Trophoblast cell (in vitro differentiated cells and primary cell): Measurements from ENCODE around the gene CCR7.
"Not testable (repeated sequence)": the region's sequence is repeated elsewhere in the genome, so short reads cannot be mapped to it uniquely, and the experiment has no call there.

ENCODE experiments used
- DNase-seq, 2 donors: peaks; one replicate each; pipeline ENCODE4 v3.0.0-alpha.2; 2016
- H2AFZ ChIP-seq: 2 replicates; pipeline ENCODE4 v1.6.1; 2013; ENCODE audit warnings: low read length, moderate library complexity, mild to moderate bottlenecking; ENCODE audit not compliant: insufficient read depth, poor library complexity
- H2AK5ac ChIP-seq: 2 replicates; pipeline ENCODE4 v1.6.1; 2013; ENCODE audit warnings: mild to moderate bottlenecking, low read length
- H2BK120ac ChIP-seq: 2 replicates; pipeline ENCODE4 v1.6.1; 2013; ENCODE audit warnings: low read length, mild to moderate bottlenecking, moderate library complexity; ENCODE audit not compliant: insufficient read depth, poor library complexity
- H2BK12ac ChIP-seq: 2 replicates; pipeline ENCODE4 v1.6.1; 2013; ENCODE audit warnings: mild to moderate bottlenecking, low read length, moderate library complexity
- H2BK5ac ChIP-seq: 2 replicates; pipeline ENCODE4 v1.6.1; 2013; ENCODE audit warnings: low read length, low read depth, moderate library complexity, mild to moderate bottlenecking; ENCODE audit not compliant: poor library complexity
- H3K14ac ChIP-seq: 2 replicates; pipeline ENCODE4 v1.6.1; 2013; ENCODE audit warnings: mild to moderate bottlenecking, low read length
- H3K18ac ChIP-seq: 2 replicates; pipeline ENCODE4 v1.6.1; 2013; ENCODE audit warnings: mild to moderate bottlenecking, low read length
- H3K23ac ChIP-seq: 2 replicates; pipeline ENCODE4 v1.6.1; 2013; ENCODE audit warnings: low read length
- H3K27ac ChIP-seq: 2 replicates; pipeline ENCODE4 v1.5.1; 2013; ENCODE audit warnings: low read depth, mild to moderate bottlenecking, inconsistent platforms, low read length, moderate library complexity
- H3K27me3 ChIP-seq: 2 replicates; pipeline ENCODE4 v1.6.1; 2013; ENCODE audit warnings: inconsistent platforms, mild to moderate bottlenecking, low read length, moderate library complexity; ENCODE audit not compliant: insufficient read depth
- H3K36me3 ChIP-seq, 2 experiments: 1 replicate in 1 of 2; 2 replicates in 1 of 2; pipeline ENCODE4 v1.6.1; 2013; ENCODE audit warnings: low read length in 2 of 2, mild to moderate bottlenecking in 2 of 2, moderate library complexity in 1 of 2; ENCODE audit not compliant: insufficient read depth in 2 of 2, control insufficient read depth in 1 of 2
- H3K4ac ChIP-seq: 2 replicates; pipeline ENCODE4 v1.6.1; 2013; ENCODE audit warnings: low read depth, mild to moderate bottlenecking, low read length, moderate library complexity
- H3K4me1 ChIP-seq, 2 experiments: 1 replicate in 1 of 2; 2 replicates in 1 of 2; pipeline ENCODE4 v1.6.1; 2013; ENCODE audit warnings: low read length in 2 of 2, mild to moderate bottlenecking in 2 of 2, moderate library complexity in 1 of 2; ENCODE audit not compliant: insufficient read depth in 2 of 2, control insufficient read depth in 1 of 2
- H3K4me2 ChIP-seq: 2 replicates; pipeline ENCODE4 v1.6.1; 2013; ENCODE audit warnings: inconsistent platforms, mild to moderate bottlenecking, low read length, moderate library complexity
- H3K4me3 ChIP-seq: 2 replicates; pipeline ENCODE4 v1.5.1; 2013; ENCODE audit warnings: mild to moderate bottlenecking, low read depth, low read length, inconsistent platforms
- H3K79me1 ChIP-seq: one replicate; pipeline ENCODE4 v1.6.1; 2013; ENCODE audit warnings: low read length
- H3K79me2 ChIP-seq: 2 replicates; pipeline ENCODE4 v1.6.1; 2013; ENCODE audit warnings: low read length, mild to moderate bottlenecking; ENCODE audit not compliant: control insufficient read depth, insufficient read depth, poor library complexity
- H3K9ac ChIP-seq: 2 replicates; pipeline ENCODE4 v1.6.1; 2013; ENCODE audit warnings: mild to moderate bottlenecking, low read length
- H3K9me3 ChIP-seq: 2 replicates; pipeline ENCODE4 v1.6.1; 2013; ENCODE audit warnings: low read depth, mild to moderate bottlenecking, control low read depth, inconsistent platforms, low read length; ENCODE audit not compliant: insufficient read depth
- H4K12ac ChIP-seq: 2 replicates; pipeline ENCODE4 v1.6.1; 2013; ENCODE audit warnings: low read depth, mild to moderate bottlenecking, low read length, moderate library complexity
- H4K8ac ChIP-seq: 2 replicates; pipeline ENCODE4 v1.6.1; 2013; ENCODE audit warnings: low read depth, mild to moderate bottlenecking, low read length, moderate library complexity
- H4K91ac ChIP-seq: one replicate; pipeline ENCODE4 v1.6.1; 2013; ENCODE audit warnings: low read depth, mild to moderate bottlenecking, low read length, moderate library complexity
- WGBS: extraction: QIAGEN DNeasy Blood & Tissue Kit; methylation state at CpG from one replicate; pipeline ENCODE4 v1.1.7; 2013; ENCODE audit warnings: missing lambda C conversion rate; ENCODE audit not compliant: insufficient read length, insufficient coverage; ENCODE audit errors: extremely low coverage; 5-methylcytosine and 5-hydroxymethylcytosine counted together

The CCR7 gene

GRCh38 chr17:40588552-40588951 lies 23.3 kb upstream of the CCR7 start:
- peaks cover 2 to 4% of the 10 kb centered on the region in 2 experiments for H3K4me1 ChIP-seq
- H2AFZ ChIP-seq, result no peak overlapping the region
- no peaks in the 10 kb centered on the region for H3K27me3 ChIP-seq
- H3K18ac ChIP-seq, result no peak overlapping the region
- H3K23ac ChIP-seq, result no peak overlapping the region
- H3K14ac ChIP-seq, result no peak overlapping the region
- H3K4me2 ChIP-seq, result no peak overlapping the region
- H2BK5ac ChIP-seq, result no peak overlapping the region
- H3K79me1 ChIP-seq, result no peaks in the 10 kb centered on the region
- no peak for DNase-seq
- H3K27ac ChIP-seq, result no peak overlapping the region
- H3K4ac ChIP-seq, result no peak overlapping the region
- no peaks in the 10 kb centered on the region for H3K36me3 ChIP-seq
- no peak overlapping the region for H2AK5ac ChIP-seq
- H4K91ac ChIP-seq, result no peak overlapping the region
- no peak overlapping the region for H4K12ac ChIP-seq
- no peaks in the 10 kb centered on the region for H3K79me2 ChIP-seq
- H3K4me3 ChIP-seq, result no peak overlapping the region
- H3K9me3 ChIP-seq, result no peaks in the 10 kb centered on the region
- WGBS, result no CpG with 5 or more reads among the region's 2 CpGs
- no peak overlapping the region for H2BK12ac ChIP-seq
- H2BK120ac ChIP-seq, result no peak overlapping the region
- H4K8ac ChIP-seq, result no peak overlapping the region
- H3K9ac ChIP-seq, result no peak overlapping the region

- not testable (repeated sequence) for H2BK12ac ChIP-seq, H3K4me2 ChIP-seq, H3K23ac ChIP-seq, H3K18ac ChIP-seq, H3K4me1 ChIP-seq, H4K91ac ChIP-seq, H3K14ac ChIP-seq, H3K27me3 ChIP-seq, H4K12ac ChIP-seq, H2BK5ac ChIP-seq, H2AFZ ChIP-seq, H3K79me1 ChIP-seq, H3K9me3 ChIP-seq, H3K36me3 ChIP-seq, H3K79me2 ChIP-seq, H3K27ac ChIP-seq, H3K9ac ChIP-seq, H4K8ac ChIP-seq, DNase-seq, H2BK120ac ChIP-seq, H3K4me3 ChIP-seq, H3K4ac ChIP-seq, H2AK5ac ChIP-seq
- no CpG with 5 or more reads among the region's 3 CpGs for WGBS
Observed at GRCh38 chr17:40586264-40586663, 21.0 kb upstream of the CCR7 start.

GRCh38 chr17:40584950-40585349 lies 19.7 kb upstream of the CCR7 start:
- not testable (repeated sequence) for H3K79me1 ChIP-seq, H3K4ac ChIP-seq, H2BK5ac ChIP-seq

GRCh38 chr17:40582328-40582901 lies 17.1 kb upstream of the CCR7 start:
- no peak overlapping the region for H3K14ac ChIP-seq
- peaks cover 5% of the 10 kb centered on the region for H3K9me3 ChIP-seq
- no peak overlapping the region for H3K23ac ChIP-seq
- no CpG with 5 or more reads among the region's 11 CpGs for WGBS
- H3K4me1 ChIP-seq, result no peaks in the 10 kb centered on the region
- DNase-seq, result no peak
- no peaks in the 10 kb centered on the region for H3K27me3 ChIP-seq
- H2BK5ac ChIP-seq, result no peak overlapping the region
- no peak overlapping the region for H2BK120ac ChIP-seq
- no peaks in the 10 kb centered on the region for H3K79me2 ChIP-seq
- no peak overlapping the region for H3K18ac ChIP-seq
- no peak overlapping the region for H2BK12ac ChIP-seq
- no peak overlapping the region for H3K27ac ChIP-seq
- H2AK5ac ChIP-seq, result no peak overlapping the region
- H3K4ac ChIP-seq, result no peak overlapping the region
- no peak overlapping the region for H2AFZ ChIP-seq
- no peak overlapping the region for H3K9ac ChIP-seq
- H4K8ac ChIP-seq, result no peak overlapping the region
- H3K4me2 ChIP-seq, result no peak overlapping the region
- H3K4me3 ChIP-seq, result no peak overlapping the region
- H4K91ac ChIP-seq, result no peak overlapping the region
- H3K79me1 ChIP-seq, result no peaks in the 10 kb centered on the region
- H3K36me3 ChIP-seq, result no peaks in the 10 kb centered on the region
- H4K12ac ChIP-seq, result no peak overlapping the region

More at GRCh38 chr17:40584950-40585349, 19.7 kb upstream of the CCR7 start:
- DNase-seq, H3K9me3 ChIP-seq, H4K8ac ChIP-seq, H3K18ac ChIP-seq, H3K4me2 ChIP-seq, H3K79me2 ChIP-seq, H3K4me1 ChIP-seq, H3K27ac ChIP-seq, H3K36me3 ChIP-seq, H3K14ac ChIP-seq, H3K27me3 ChIP-seq, H4K91ac ChIP-seq, H4K12ac ChIP-seq, H2BK12ac ChIP-seq, H2BK120ac ChIP-seq, H3K4me3 ChIP-seq, H2AFZ ChIP-seq, H3K23ac ChIP-seq, H3K9ac ChIP-seq, H2AK5ac ChIP-seq: not testable (repeated sequence)
- WGBS, result no CpG with 5 or more reads among the region's 2 CpGs
